Measurements from ENCODE around the gene CAPZA3. TPM values are rescaled to one million over a fixed set of nuclear protein-coding genes. Genes with fewer than 3 reads are reported as not detected.

The CAPZA3 gene
- total RNA-seq, 1 experiment from 2014 or later = not detected

- H3T11ph ChIP-seq (ENCODE audit: low read length) = no peak overlapping the region
- Mint-ChIP-seq H3K9me3 (no peaks in the 10 kb centered on the region), H3K27me3 (ENCODE audit: low read depth) (no peaks in the 10 kb centered on the region), H3K4me1 (peaks cover 4% of the 10 kb centered on the region in 2 experiments), H3K4me3 (no peak overlapping the region), H3K36me3 (ENCODE audit: insufficient read depth in 1 of 3, low read depth in 3 of 3) (no peaks in the 10 kb centered on the region), H3K27ac (no peak overlapping the region)
- H4K20me1 ChIP-seq (ENCODE audit: control insufficient read depth, insufficient read depth, insufficient read length) = no peaks in the 10 kb centered on the region
- H3K23me2 ChIP-seq (ENCODE audit: insufficient read length, low read depth, low read length, poor library complexity, severe bottlenecking) = no peaks in the 10 kb centered on the region
- H2AK5ac ChIP-seq (ENCODE audit: insufficient read length, low read length) = no peak overlapping the region
- H2BK12ac ChIP-seq (ENCODE audit: insufficient read length, low read depth, low read length) = no peak overlapping the region
- WGBS (ENCODE audit: extremely low coverage, insufficient read length, low lambda C conversion rate) = no CpG with 5 or more reads among the region's 3 CpGs
- no peak overlapping the region for H3K4ac ChIP-seq (ENCODE audit: low read depth, low read length)
- no peak for DNase-seq
- no peak overlapping the region for H3K9ac ChIP-seq (ENCODE audit: extremely low read depth, insufficient read length, low read length)
- H3K79me1 ChIP-seq (ENCODE audit: insufficient read depth, low read depth, low read length, poor library complexity, severe bottlenecking) = no peaks in the 10 kb centered on the region
- H2AFZ ChIP-seq (ENCODE audit: low read length) = no peak overlapping the region
- no peak overlapping the region for H4K8ac ChIP-seq (replicated peaks; ENCODE audit: insufficient read length, low read depth, low read length)
- no peaks in the 10 kb centered on the region for H3K4me1 ChIP-seq (ENCODE audit: insufficient read depth, low read length)
- no peak overlapping the region for H2BK20ac ChIP-seq (ENCODE audit: low read depth, low read length, poor library complexity, severe bottlenecking)
- no peak overlapping the region for H2BK5ac ChIP-seq (ENCODE audit: insufficient read length, low read length)
- no peak overlapping the region for H3K56ac ChIP-seq (ENCODE audit: insufficient read length, low read depth, low read length)
- H3K4me2 ChIP-seq (ENCODE audit: insufficient read depth, insufficient read length, low read length) = no peak overlapping the region
- no peak overlapping the region for H3K18ac ChIP-seq (ENCODE audit: insufficient read length, low read depth, low read length)
- H3K79me2 ChIP-seq (ENCODE audit: insufficient read depth, low read length) = no peaks in the 10 kb centered on the region
- H4K5ac ChIP-seq (ENCODE audit: insufficient read length, low read depth, low read length) = no peak overlapping the region
- H3K14ac ChIP-seq (ENCODE audit: insufficient read depth, low read length) = no peak overlapping the region
- H2BK120ac ChIP-seq (ENCODE audit: low read depth, low read length, poor library complexity, severe bottlenecking) = no peak overlapping the region
- no peak overlapping the region for H2BK15ac ChIP-seq (ENCODE audit: low read depth, low read length)
- TF ChIP-seq CTCF (conservative IDR thresholded peaks at IDR 0.05) = no peak
- no peaks in the 10 kb centered on the region for H3K27me3 ChIP-seq (ENCODE audit: insufficient read depth, low read length)
- no peaks in the 10 kb centered on the region for H3K9me3 ChIP-seq (ENCODE audit: control insufficient read depth, low read depth, low read length)
- no peak overlapping the region for H3K23ac ChIP-seq (ENCODE audit: insufficient read length, low read depth, low read length)
- H4K91ac ChIP-seq (ENCODE audit: insufficient read length, low read depth, low read length) = no peak overlapping the region
- H3K27ac ChIP-seq (ENCODE audit: insufficient read length, low read depth, low read length) = no peak overlapping the region
Measured at GRCh38 chr12:18700271-18700670, 37.6 kb upstream of the CAPZA3 start.
